ENCODE data around the gene PLEKHA1. TPM values are rescaled to one million over a fixed set of nuclear protein-coding genes. Genes with fewer than 3 reads are reported as not detected.

The PLEKHA1 gene
- total and polyA plus RNA-seq, 8 donors: 9.0 to 61.8 (median 19.6) TPM

GRCh38 chr10:122336961-122337360, 37.5 kb upstream of the PLEKHA1 start:
- Histone ChIP-seq H3K4me1 (peaks cover 0 to 10% (median 0%) of the 10 kb centered on the region in 4 donors), H3K36me3 (no peaks in the 10 kb centered on the region), H3K9me3 (no peaks in the 10 kb centered on the region), H3K27ac (no peak overlapping the region), H3K27me3 (peaks cover 0 to 6% (median 0%) of the 10 kb centered on the region in 3 donors), H3K4me3 (no peak overlapping the region)
- intact Hi-C loops (cut with DNase I; ENCODE audit: low total_unique reads): no loop called here
- no peak for DNase-seq
- TF ChIP-seq EP300 (IDR thresholded peaks at IDR 0.05) (no peak), POLR2A (IDR thresholded peaks at IDR 0.05) (no peak)
- 77 to 89% (median 84%) methylated on average over 3 of the region's 3 CpGs for WGBS, 5 donors

- no peak for TF ChIP-seq POLR2A (IDR thresholded peaks at IDR 0.05)
- TF ChIP-seq EP300 (IDR thresholded peaks at IDR 0.05): no peak
- TF ChIP-seq CTCF (IDR thresholded peaks at IDR 0.05): no peak
- TF ChIP-seq POLR2AphosphoS5 (IDR thresholded peaks at IDR 0.05): no peak
- 66 to 87% (median 74%) methylated on average over 14 to 15 of the region's 15 CpGs for WGBS, 5 donors
- H3K27ac ChIP-seq: no peak overlapping the region
- peaks cover 0 to 10% (median 0%) of the 10 kb centered on the region in 4 donors for H3K4me1 ChIP-seq
- H3K4me3 ChIP-seq: no peak overlapping the region
- intact Hi-C loops (cut with DNase I; ENCODE audit: low total_unique reads): no loop called here
- DNase-seq: peak in 1 of 2 donors; percentile 48
- H3K27me3 ChIP-seq: no peaks in the 10 kb centered on the region
- H3K9me3 ChIP-seq: no peaks in the 10 kb centered on the region
- H3K36me3 ChIP-seq: no peaks in the 10 kb centered on the region
Measured at GRCh38 chr10:122338609-122339441, 35.7 kb upstream of the PLEKHA1 start.

GRCh38 chr10:122341141-122341810, 33.2 kb upstream of the PLEKHA1 start:
- Histone ChIP-seq H3K4me3 (no peak overlapping the region), H3K9me3 (no peaks in the 10 kb centered on the region), H3K27ac (peak overlapping the region in 2 of 5 donors; percentile 55 to 61), H3K36me3 (no peaks in the 10 kb centered on the region), H3K4me1 (peaks cover 0 to 16% (median 0%) of the 10 kb centered on the region in 4 donors), H3K27me3 (no peaks in the 10 kb centered on the region)
- 67 to 80% (median 74%) methylated on average over 11 of the region's 11 CpGs for WGBS, 5 donors
- TF ChIP-seq POLR2AphosphoS5 (IDR thresholded peaks at IDR 0.05): no peak
- TF ChIP-seq POLR2A (IDR thresholded peaks at IDR 0.05): no peak
- no peak for TF ChIP-seq EP300 (IDR thresholded peaks at IDR 0.05)
- peak in 1 of 2 donors; percentile 76 for DNase-seq
- intact Hi-C loops (cut with DNase I; ENCODE audit: low total_unique reads): loop anchor here (10.0 kb wide), 1 partner anchor 224 kb away; the partner anchor contains the start of gene DMBT1

- Histone ChIP-seq H3K36me3 (no peaks in the 10 kb centered on the region), H3K27me3 (no peaks in the 10 kb centered on the region), H3K9me3 (no peaks in the 10 kb centered on the region), H3K27ac (peak overlapping the region in 2 of 5 donors; percentile 55 to 61), H3K4me3 (no peak overlapping the region), H3K4me1 (peaks cover 0 to 16% (median 0%) of the 10 kb centered on the region in 4 donors)
- 58 to 61% (median 60%) methylated on average over 8 of the region's 8 CpGs for WGBS, 5 donors
- peak in 4 of 7 experiments; percentile 68 to 81 (median 74) for TF ChIP-seq CTCF (IDR thresholded peaks at IDR 0.05)
- no peak for TF ChIP-seq POLR2A (IDR thresholded peaks at IDR 0.05)
- peak in 1 of 2 donors; percentile 73 for DNase-seq
- intact Hi-C loops (cut with DNase I; ENCODE audit: low total_unique reads): loop anchor here (10.0 kb wide), 1 partner anchor 222 kb away; the partner anchor contains the start of gene DMBT1
Measured at GRCh38 chr10:122342293-122343134, 32.0 kb upstream of the PLEKHA1 start.

Measured in stomach (tissue), 9 donors.